GM23338 (cell line): ENCODE measurements around the gene WNT11. TPM values are rescaled to one million over a fixed set of nuclear protein-coding genes. Genes with fewer than 3 reads are reported as not detected.

Experiments
- ATAC-seq: fragments of 200-7000 bp; cut with Tn5 transposase; 3 replicates; pipeline ENCODE4 v1.9.1; 2020
- DNase-seq: peaks from one replicate; pipeline ENCODE4 v3.0.0-alpha.2; 2015; ENCODE audit warnings: low spot score
- H2AFZ ChIP-seq: fragments of 200-600 bp; sonication (generic); 2 replicates; pipeline ENCODE4 v1.8.0; 2016; ENCODE audit warnings: antibody characterized with exemption, mild to moderate bottlenecking, moderate library complexity
- H3F3A ChIP-seq: fragments of 200-600 bp; sonication (generic); replicated peaks from 2 replicates; pipeline ENCODE4 v1.8.0; 2017; ENCODE audit warnings: antibody characterized with exemption, mixed run types, low read depth
- H3K27ac ChIP-seq: fragments of 200-600 bp; sonication (generic); 2 replicates; pipeline ENCODE4 v1.6.1; 2016; ENCODE audit warnings: low read depth
- H3K27me3 ChIP-seq: fragments of 200-600 bp; sonication (generic); 2 replicates; pipeline ENCODE4 v1.8.0; 2016; ENCODE audit warnings: mild to moderate bottlenecking, mixed run types, moderate library complexity; ENCODE audit not compliant: insufficient read depth
- H3K36me3 ChIP-seq: fragments of 200-600 bp; sonication (generic); 2 replicates; pipeline ENCODE4 v1.8.0; 2016; ENCODE audit warnings: mild to moderate bottlenecking; ENCODE audit not compliant: insufficient read depth
- H3K4me1 ChIP-seq: fragments of 200-600 bp; sonication (generic); 2 replicates; pipeline ENCODE4 v1.8.0; 2016; ENCODE audit warnings: mild to moderate bottlenecking, moderate library complexity; ENCODE audit not compliant: insufficient read depth
- H3K4me2 ChIP-seq: fragments of 200-600 bp; sonication (generic); 2 replicates; pipeline ENCODE4 v1.7.1; 2017; ENCODE audit warnings: mixed run types
- H3K4me3 ChIP-seq: fragments of 200-600 bp; sonication (generic); 2 replicates; pipeline ENCODE4 v1.6.1; 2016; ENCODE audit warnings: mixed run types
- H3K79me2 ChIP-seq: fragments of 200-600 bp; sonication (generic); replicated peaks from 2 replicates; pipeline ENCODE4 v1.8.0; 2017; ENCODE audit warnings: mild to moderate bottlenecking; ENCODE audit not compliant: insufficient read depth
- H3K9me2 ChIP-seq: fragments of 200-600 bp; sonication (generic); 2 replicates; pipeline ENCODE4 v1.8.0; 2017; ENCODE audit not compliant: insufficient read depth
- H4K20me1 ChIP-seq: fragments of 200-600 bp; sonication (generic); replicated peaks from 2 replicates; pipeline ENCODE4 v1.8.0; 2017; ENCODE audit warnings: mild to moderate bottlenecking; ENCODE audit not compliant: insufficient read depth
- H3K27ac Mint-ChIP-seq: 2 replicates; pipeline ENCODE4 v1.8.0; 2020; ENCODE audit warnings: inconsistent platforms, mild to moderate bottlenecking, moderate library complexity, mixed read lengths
- H3K27me3 Mint-ChIP-seq: 3 replicates; pipeline ENCODE4 v1.8.0; 2022; ENCODE audit warnings: low read depth, mild to moderate bottlenecking, moderate library complexity, mixed read lengths, inconsistent platforms; ENCODE audit not compliant: insufficient read depth, poor library complexity
- H3K36me3 Mint-ChIP-seq: 3 replicates; pipeline ENCODE4 v1.8.0; 2021; ENCODE audit warnings: low read depth, mild to moderate bottlenecking, inconsistent platforms, moderate library complexity, mixed read lengths
- H3K4me1 Mint-ChIP-seq: 3 replicates; pipeline ENCODE4 v1.8.0; 2020; ENCODE audit warnings: mild to moderate bottlenecking, inconsistent platforms, mixed read lengths
- H3K4me3 Mint-ChIP-seq: 3 replicates; pipeline ENCODE4 v1.8.0; 2021; ENCODE audit warnings: moderate library complexity, mild to moderate bottlenecking, inconsistent platforms, mixed read lengths
- H3K9me3 Mint-ChIP-seq: 3 replicates; pipeline ENCODE4 v1.8.0; 2020; ENCODE audit warnings: moderate library complexity, mild to moderate bottlenecking, inconsistent platforms, mixed read lengths
- CREB1 ChIP-seq: fragments of 250-450 bp; sonication (Bioruptor Pico); IDR thresholded peaks from 2 replicates; pipeline ENCODE4 v1.5.0; 2020; ENCODE audit warnings: low read depth, mild to moderate bottlenecking, moderate library complexity
- EZH2 ChIP-seq: fragments of 200-600 bp; sonication (generic); IDR thresholded peaks from one replicate; pipeline ENCODE4 v1.8.0; 2017; ENCODE audit warnings: antibody characterized with exemption, mild to moderate bottlenecking, low read depth; ENCODE audit not compliant: unreplicated experiment
- EZH2phosphoT487 ChIP-seq: fragments of 200-600 bp; sonication (generic); IDR thresholded peaks from one replicate; pipeline ENCODE4 v1.8.1; 2018; ENCODE audit warnings: antibody characterized with exemption; ENCODE audit not compliant: unreplicated experiment
- JUNB ChIP-seq: IDR thresholded peaks from one replicate; pipeline ENCODE4 v1.6.1; 2016; ENCODE audit warnings: antibody characterized with exemption; ENCODE audit not compliant: unreplicated experiment
- NANOG ChIP-seq: IDR thresholded peaks from 2 replicates; pipeline ENCODE4 v1.6.1; 2016; ENCODE audit warnings: antibody characterized with exemption, borderline replicate concordance
- POLR2AphosphoS5 ChIP-seq: IDR thresholded peaks from 2 replicates; pipeline ENCODE4 v1.6.1; 2016; ENCODE audit warnings: antibody characterized with exemption, low read depth
- STAT1 ChIP-seq: IDR thresholded peaks from one replicate; pipeline ENCODE4 v1.6.1; 2016; ENCODE audit warnings: antibody characterized with exemption; ENCODE audit not compliant: unreplicated experiment
- ZNF114 ChIP-seq: fragments of 250-450 bp; sonication (Bioruptor Pico); IDR thresholded peaks from 2 replicates; pipeline ENCODE4 v1.5.0; 2020; ENCODE audit warnings: mild to moderate bottlenecking, moderate library complexity
- ZNF331 ChIP-seq: fragments of 250-450 bp; sonication (Bioruptor Pico); IDR thresholded peaks from 2 replicates; pipeline ENCODE4 v1.5.0; 2020; ENCODE audit warnings: low read depth, mild to moderate bottlenecking, moderate library complexity
- polyA plus RNA-seq: library from polyadenylated mRNA; unstranded; fragments of >200 nt; fragmentation: Nextera tagmentation; extraction: Ambion mirVana; gene quantifications from 2 replicates; pipeline ENCODE4 v1.2.1, GENCODE V29; 2016
- total RNA-seq: library from RNA; depleted of rRNA; stranded (reverse); fragments of >200 nt; shearing (Covaris generic); gene quantifications from 2 replicates; pipeline ENCODE4 v1.2.3, GENCODE V29; 2014
- TF ChIP-seq, protein P1 (sequence below), 2 experiments: fragments of 200-600 bp in 1 of 2; sonication (generic) in 1 of 2; conservative IDR thresholded peaks; 2 replicates each; pipeline versions ENCODE4 v1.5.1 to v1.6.1; 2016 to 2017; ENCODE audit warnings: antibody characterized with exemption in 2 of 2, low read depth in 2 of 2, mild to moderate bottlenecking in 2 of 2, moderate library complexity in 1 of 2
- TF ChIP-seq, protein P2 (sequence below): IDR thresholded peaks from one replicate; pipeline ENCODE4 v1.6.1; 2018; ENCODE audit warnings: antibody characterized with exemption; ENCODE audit not compliant: unreplicated experiment
- TF ChIP-seq, protein P3 (sequence below): IDR thresholded peaks from 2 replicates; pipeline ENCODE4 v1.6.1; 2016; ENCODE audit warnings: antibody characterized with exemption
- TF ChIP-seq, protein P4 (sequence below): fragments of 250-450 bp; sonication (Bioruptor Pico); IDR thresholded peaks from 2 replicates; pipeline ENCODE4 v1.5.0; 2020; ENCODE audit warnings: mild to moderate bottlenecking, moderate library complexity

Gene WNT11
- total and polyA plus RNA-seq, 2 experiments from 2014 or later, result 0.44 to 0.56 TPM

DNA sequence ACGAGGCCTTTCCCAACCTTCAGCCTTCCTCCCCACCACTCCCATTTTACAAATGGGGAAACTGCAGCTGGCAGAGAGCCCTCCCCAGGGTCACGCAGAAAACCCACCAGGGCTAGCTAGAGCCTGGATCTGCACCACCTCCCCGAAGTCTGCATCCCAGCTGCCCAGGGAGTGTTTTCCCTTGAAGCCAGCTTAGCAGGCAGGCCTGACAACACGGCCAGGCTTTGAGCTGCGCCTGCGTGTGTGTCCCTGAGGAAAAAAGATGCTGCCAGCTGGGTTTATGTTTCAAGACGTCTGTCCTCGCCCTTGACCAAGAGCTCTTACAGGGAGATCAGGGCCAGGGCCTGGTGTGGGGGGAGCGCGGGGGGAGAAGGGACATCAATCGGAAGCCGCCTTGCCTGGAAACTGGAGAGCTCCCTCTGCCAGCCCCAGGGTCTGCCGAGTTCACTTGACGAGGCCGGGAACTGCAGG, 20.3 kb downstream of the WNT11 start:
- Histone ChIP-seq H3K27ac (no peak overlapping the region), H2AFZ (no peak overlapping the region; the same call in 1 of the 2 replicates), H3F3A (no peaks in the 10 kb centered on the region), H3K4me2 (no peak overlapping the region), H3K9me2 (no peaks in the 10 kb centered on the region), H4K20me1 (no peaks in the 10 kb centered on the region), H3K27me3 (no peaks in the 10 kb centered on the region), H3K36me3 (no peaks in the 10 kb centered on the region), H3K79me2 (no peaks in the 10 kb centered on the region), H3K4me1 (0 out of 2 replicates have a peak, but pooled peaks cover 3% of the 10 kb centered on the region), H3K4me3 (no peak overlapping the region)
- Mint-ChIP-seq H3K27me3 (peaks cover 7% of the 10 kb centered on the region), H3K4me3 (no peak overlapping the region), H3K4me1 (peaks cover 4% of the 10 kb centered on the region; the same call in 2 of the 3 replicates), H3K36me3 (no peaks in the 10 kb centered on the region), H3K27ac (no peak overlapping the region), H3K9me3 (no peaks in the 10 kb centered on the region; the same call in 2 of the 3 replicates)
- DNase-seq (no peak), ATAC-seq (no peak; the same call in 1 of the 3 replicates)
- TF ChIP-seq, protein P1, sequence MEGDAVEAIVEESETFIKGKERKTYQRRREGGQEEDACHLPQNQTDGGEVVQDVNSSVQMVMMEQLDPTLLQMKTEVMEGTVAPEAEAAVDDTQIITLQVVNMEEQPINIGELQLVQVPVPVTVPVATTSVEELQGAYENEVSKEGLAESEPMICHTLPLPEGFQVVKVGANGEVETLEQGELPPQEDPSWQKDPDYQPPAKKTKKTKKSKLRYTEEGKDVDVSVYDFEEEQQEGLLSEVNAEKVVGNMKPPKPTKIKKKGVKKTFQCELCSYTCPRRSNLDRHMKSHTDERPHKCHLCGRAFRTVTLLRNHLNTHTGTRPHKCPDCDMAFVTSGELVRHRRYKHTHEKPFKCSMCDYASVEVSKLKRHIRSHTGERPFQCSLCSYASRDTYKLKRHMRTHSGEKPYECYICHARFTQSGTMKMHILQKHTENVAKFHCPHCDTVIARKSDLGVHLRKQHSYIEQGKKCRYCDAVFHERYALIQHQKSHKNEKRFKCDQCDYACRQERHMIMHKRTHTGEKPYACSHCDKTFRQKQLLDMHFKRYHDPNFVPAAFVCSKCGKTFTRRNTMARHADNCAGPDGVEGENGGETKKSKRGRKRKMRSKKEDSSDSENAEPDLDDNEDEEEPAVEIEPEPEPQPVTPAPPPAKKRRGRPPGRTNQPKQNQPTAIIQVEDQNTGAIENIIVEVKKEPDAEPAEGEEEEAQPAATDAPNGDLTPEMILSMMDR (conservative IDR thresholded peaks at IDR 0.05; ENCODE audit: low read depth in 2 of 2), result no peak
- TF ChIP-seq NANOG (no peak), ZNF331 (CRISPR knock-in tag) (no peak), ZNF114 (CRISPR knock-in tag) (no peak), CREB1 (CRISPR knock-in tag) (no peak), EZH2 (no peak), JUNB (no peak), STAT1 (no peak), POLR2AphosphoS5 (no peak), EZH2phosphoT487 (no peak)
- TF ChIP-seq, protein P2, sequence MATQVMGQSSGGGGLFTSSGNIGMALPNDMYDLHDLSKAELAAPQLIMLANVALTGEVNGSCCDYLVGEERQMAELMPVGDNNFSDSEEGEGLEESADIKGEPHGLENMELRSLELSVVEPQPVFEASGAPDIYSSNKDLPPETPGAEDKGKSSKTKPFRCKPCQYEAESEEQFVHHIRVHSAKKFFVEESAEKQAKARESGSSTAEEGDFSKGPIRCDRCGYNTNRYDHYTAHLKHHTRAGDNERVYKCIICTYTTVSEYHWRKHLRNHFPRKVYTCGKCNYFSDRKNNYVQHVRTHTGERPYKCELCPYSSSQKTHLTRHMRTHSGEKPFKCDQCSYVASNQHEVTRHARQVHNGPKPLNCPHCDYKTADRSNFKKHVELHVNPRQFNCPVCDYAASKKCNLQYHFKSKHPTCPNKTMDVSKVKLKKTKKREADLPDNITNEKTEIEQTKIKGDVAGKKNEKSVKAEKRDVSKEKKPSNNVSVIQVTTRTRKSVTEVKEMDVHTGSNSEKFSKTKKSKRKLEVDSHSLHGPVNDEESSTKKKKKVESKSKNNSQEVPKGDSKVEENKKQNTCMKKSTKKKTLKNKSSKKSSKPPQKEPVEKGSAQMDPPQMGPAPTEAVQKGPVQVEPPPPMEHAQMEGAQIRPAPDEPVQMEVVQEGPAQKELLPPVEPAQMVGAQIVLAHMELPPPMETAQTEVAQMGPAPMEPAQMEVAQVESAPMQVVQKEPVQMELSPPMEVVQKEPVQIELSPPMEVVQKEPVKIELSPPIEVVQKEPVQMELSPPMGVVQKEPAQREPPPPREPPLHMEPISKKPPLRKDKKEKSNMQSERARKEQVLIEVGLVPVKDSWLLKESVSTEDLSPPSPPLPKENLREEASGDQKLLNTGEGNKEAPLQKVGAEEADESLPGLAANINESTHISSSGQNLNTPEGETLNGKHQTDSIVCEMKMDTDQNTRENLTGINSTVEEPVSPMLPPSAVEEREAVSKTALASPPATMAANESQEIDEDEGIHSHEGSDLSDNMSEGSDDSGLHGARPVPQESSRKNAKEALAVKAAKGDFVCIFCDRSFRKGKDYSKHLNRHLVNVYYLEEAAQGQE, result no peak
- TF ChIP-seq, protein P3, sequence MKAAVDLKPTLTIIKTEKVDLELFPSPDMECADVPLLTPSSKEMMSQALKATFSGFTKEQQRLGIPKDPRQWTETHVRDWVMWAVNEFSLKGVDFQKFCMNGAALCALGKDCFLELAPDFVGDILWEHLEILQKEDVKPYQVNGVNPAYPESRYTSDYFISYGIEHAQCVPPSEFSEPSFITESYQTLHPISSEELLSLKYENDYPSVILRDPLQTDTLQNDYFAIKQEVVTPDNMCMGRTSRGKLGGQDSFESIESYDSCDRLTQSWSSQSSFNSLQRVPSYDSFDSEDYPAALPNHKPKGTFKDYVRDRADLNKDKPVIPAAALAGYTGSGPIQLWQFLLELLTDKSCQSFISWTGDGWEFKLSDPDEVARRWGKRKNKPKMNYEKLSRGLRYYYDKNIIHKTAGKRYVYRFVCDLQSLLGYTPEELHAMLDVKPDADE, result no peak
- TF ChIP-seq, protein P4, sequence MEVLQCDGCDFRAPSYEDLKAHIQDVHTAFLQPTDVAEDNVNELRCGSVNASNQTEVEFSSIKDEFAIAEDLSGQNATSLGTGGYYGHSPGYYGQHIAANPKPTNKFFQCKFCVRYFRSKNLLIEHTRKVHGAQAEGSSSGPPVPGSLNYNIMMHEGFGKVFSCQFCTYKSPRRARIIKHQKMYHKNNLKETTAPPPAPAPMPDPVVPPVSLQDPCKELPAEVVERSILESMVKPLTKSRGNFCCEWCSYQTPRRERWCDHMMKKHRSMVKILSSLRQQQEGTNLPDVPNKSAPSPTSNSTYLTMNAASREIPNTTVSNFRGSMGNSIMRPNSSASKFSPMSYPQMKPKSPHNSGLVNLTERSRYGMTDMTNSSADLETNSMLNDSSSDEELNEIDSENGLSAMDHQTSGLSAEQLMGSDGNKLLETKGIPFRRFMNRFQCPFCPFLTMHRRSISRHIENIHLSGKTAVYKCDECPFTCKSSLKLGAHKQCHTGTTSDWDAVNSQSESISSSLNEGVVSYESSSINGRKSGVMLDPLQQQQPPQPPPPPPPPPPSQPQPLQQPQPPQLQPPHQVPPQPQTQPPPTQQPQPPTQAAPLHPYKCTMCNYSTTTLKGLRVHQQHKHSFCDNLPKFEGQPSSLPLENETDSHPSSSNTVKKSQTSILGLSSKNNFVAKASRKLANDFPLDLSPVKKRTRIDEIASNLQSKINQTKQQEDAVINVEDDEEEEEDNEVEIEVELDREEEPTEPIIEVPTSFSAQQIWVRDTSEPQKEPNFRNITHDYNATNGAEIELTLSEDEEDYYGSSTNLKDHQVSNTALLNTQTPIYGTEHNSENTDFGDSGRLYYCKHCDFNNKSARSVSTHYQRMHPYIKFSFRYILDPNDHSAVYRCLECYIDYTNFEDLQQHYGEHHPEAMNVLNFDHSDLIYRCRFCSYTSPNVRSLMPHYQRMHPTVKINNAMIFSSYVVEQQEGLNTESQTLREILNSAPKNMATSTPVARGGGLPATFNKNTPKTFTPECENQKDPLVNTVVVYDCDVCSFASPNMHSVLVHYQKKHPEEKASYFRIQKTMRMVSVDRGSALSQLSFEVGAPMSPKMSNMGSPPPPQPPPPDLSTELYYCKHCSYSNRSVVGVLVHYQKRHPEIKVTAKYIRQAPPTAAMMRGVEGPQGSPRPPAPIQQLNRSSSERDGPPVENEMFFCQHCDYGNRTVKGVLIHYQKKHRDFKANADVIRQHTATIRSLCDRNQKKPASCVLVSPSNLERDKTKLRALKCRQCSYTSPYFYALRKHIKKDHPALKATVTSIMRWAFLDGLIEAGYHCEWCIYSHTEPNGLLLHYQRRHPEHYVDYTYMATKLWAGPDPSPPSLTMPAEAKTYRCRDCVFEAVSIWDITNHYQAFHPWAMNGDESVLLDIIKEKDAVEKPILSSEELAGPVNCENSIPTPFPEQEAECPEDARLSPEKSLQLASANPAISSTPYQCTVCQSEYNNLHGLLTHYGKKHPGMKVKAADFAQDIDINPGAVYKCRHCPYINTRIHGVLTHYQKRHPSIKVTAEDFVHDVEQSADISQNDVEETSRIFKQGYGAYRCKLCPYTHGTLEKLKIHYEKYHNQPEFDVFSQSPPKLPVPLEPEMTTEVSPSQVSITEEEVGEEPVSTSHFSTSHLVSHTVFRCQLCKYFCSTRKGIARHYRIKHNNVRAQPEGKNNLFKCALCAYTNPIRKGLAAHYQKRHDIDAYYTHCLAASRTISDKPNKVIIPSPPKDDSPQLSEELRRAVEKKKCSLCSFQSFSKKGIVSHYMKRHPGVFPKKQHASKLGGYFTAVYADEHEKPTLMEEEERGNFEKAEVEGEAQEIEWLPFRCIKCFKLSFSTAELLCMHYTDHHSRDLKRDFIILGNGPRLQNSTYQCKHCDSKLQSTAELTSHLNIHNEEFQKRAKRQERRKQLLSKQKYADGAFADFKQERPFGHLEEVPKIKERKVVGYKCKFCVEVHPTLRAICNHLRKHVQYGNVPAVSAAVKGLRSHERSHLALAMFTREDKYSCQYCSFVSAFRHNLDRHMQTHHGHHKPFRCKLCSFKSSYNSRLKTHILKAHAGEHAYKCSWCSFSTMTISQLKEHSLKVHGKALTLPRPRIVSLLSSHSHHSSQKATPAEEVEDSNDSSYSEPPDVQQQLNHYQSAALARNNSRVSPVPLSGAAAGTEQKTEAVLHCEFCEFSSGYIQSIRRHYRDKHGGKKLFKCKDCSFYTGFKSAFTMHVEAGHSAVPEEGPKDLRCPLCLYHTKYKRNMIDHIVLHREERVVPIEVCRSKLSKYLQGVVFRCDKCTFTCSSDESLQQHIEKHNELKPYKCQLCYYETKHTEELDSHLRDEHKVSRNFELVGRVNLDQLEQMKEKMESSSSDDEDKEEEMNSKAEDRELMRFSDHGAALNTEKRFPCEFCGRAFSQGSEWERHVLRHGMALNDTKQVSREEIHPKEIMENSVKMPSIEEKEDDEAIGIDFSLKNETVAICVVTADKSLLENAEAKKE (CRISPR knock-in tag), result no peak
